ENCODE measurements around the gene TIMM10B.
A peak's percentile ranks its signal among the peaks of the same experiment; 100 is the strongest.

The TIMM10B gene

GRCh38 chr11:6481012-6481923 lies at the start of gene TIMM10B, which contains the start of gene ARFIP2:
TIMM10B (plus strand) TSS chr11:6481501; CDS start chr11:6481517, 16 bp downstream.
ARFIP2 (minus strand) TSS chr11:6481331; CDS start chr11:6480421, 910 bp downstream.
- peak; percentile 96 for DNase-seq

- DNase-seq = no peak
Observed at GRCh38 chr11:6431861-6432260, 49.4 kb upstream of the TIMM10B start.

- no peak for DNase-seq
Observed at GRCh38 chr11:6433998-6434660, 47.2 kb upstream of the TIMM10B start.

- no peak for DNase-seq
Observed at GRCh38 chr11:6437423-6437822, 43.9 kb upstream of the TIMM10B start.

GRCh38 chr11:6437993-6438392 lies 43.3 kb upstream of the TIMM10B start:
- DNase-seq = no peak

- peak; percentile 67 for DNase-seq
Observed at GRCh38 chr11:6438979-6439571, 42.2 kb upstream of the TIMM10B start.

- no peak for DNase-seq
Observed at GRCh38 chr11:6440906-6441358, 40.4 kb upstream of the TIMM10B start, which contains the start of gene HPX. HPX (minus strand) TSS chr11:6440987; CDS start chr11:6440963, 24 bp downstream.

GRCh38 chr11:6442441-6442840 lies 38.9 kb upstream of the TIMM10B start:
- no peak for DNase-seq

- peak; percentile 81 for DNase-seq
Observed at GRCh38 chr11:6443269-6444003, 37.9 kb upstream of the TIMM10B start.

GRCh38 chr11:6448574-6448973 lies 32.7 kb upstream of the TIMM10B start:
- no peak for DNase-seq

GRCh38 chr11:6452219-6452618 lies 29.1 kb upstream of the TIMM10B start:
- DNase-seq = no peak

- no peak for DNase-seq
Observed at GRCh38 chr11:6453152-6453551, 28.1 kb upstream of the TIMM10B start.

GRCh38 chr11:6455070-6455469 lies 26.2 kb upstream of the TIMM10B start:
- DNase-seq = no peak

- no peak for DNase-seq
Observed at GRCh38 chr11:6456361-6457073, 24.8 kb upstream of the TIMM10B start.

- DNase-seq = no peak
Observed at GRCh38 chr11:6457581-6458320, 23.6 kb upstream of the TIMM10B start.

- no peak for DNase-seq
Observed at GRCh38 chr11:6458352-6459098, 22.8 kb upstream of the TIMM10B start.

- no peak for DNase-seq
Observed at GRCh38 chr11:6459099-6459450, 22.2 kb upstream of the TIMM10B start.

GRCh38 chr11:6468712-6469495 lies 12.4 kb upstream of the TIMM10B start:
- DNase-seq = no peak

GRCh38 chr11:6469599-6469998 lies 11.7 kb upstream of the TIMM10B start:
- DNase-seq = no peak

- DNase-seq = no peak
Observed at GRCh38 chr11:6472934-6473333, 8.4 kb upstream of the TIMM10B start.

All from activated CD8-positive, alpha-beta memory T cell treated with anti-CD3 and anti-CD28 coated beads for 24 hours (primary cell).